HG02852 (cell line): ENCODE data around the gene SERP1.

ENCODE experiments used
- ATAC-seq: cut with Tn5 transposase; IDR thresholded peaks from one replicate; pipeline ENCODE4 v1.9.1; 2021; ENCODE audit warnings: mild to moderate bottlenecking, moderate library complexity; ENCODE audit not compliant: unreplicated experiment

Gene SERP1

DNA sequence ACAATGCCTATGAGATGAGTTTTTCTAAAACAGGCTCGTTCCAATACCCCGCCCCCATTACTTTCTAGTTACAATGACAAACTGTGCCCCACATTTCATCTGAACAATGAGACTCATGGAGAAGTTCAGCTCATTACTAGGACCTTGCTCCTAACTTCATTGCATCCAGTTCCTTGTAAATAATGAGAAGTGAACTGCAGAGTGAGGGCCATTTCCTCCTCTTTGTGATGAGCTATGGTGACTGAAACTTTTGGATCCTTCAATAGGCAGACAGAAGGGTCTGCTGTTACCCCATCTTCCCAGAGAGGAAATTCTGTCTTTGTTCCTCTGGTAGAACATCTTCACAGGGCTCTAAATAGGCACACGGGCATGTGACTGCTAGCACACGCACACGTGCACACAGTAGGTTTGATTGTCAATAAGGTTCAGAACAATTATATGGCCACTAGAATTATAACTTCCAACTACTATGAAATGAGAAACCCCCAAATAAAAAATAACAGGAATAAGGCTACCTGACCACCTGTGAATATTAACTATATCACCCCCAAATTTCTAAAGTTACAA is 51.8 kb downstream of the SERP1 start:
- no peak for ATAC-seq
